ENCODE data around the gene LRRC75B.
"Not testable (repeated sequence)": the region's sequence is repeated elsewhere in the genome, so short reads cannot be mapped to it uniquely, and the experiment has no call there.

The LRRC75B gene

DNA sequence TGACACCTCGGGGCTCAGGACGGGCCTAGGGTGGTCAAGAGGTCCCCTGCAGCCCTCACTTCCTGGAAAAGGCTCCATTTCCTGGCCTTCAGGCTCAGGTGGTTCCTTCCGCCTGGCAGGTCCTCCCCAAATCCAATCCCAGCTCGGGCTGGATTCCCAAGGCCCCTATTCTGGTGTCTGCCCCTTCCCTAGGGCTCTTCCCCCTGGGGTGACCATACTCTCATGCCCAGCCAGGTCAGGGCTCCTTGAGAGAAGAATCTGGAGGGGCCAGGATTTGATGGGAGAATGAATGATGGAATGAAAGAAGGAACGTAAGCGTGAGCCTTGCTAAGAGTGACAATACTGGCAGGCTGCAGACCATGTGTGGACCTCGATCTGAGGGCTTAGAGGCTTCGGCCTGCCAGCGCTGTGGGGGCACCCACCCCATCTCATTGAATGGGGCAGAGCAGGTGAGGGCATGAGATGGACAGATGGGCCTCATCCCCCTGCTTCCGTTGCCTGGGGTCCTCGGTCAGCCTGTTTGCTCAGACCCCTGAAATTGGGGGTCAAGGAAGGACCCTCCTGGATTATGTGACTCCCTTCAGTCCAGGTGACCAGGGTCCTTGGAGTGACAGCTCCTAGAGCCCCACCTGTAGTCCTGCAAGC, 9.4 kb upstream of the LRRC75B start:
- not testable (repeated sequence) for H3K4me3 ChIP-seq (ENCODE audit: low read depth, low read length); H3K27ac ChIP-seq; H3K4me1 ChIP-seq; H3K4me2 ChIP-seq (ENCODE audit: low read length); H3K9ac ChIP-seq; H3K79me2 ChIP-seq; H3K9me3 ChIP-seq (ENCODE audit: control insufficient read depth, low read length); H3K36me3 ChIP-seq (ENCODE audit: control insufficient read depth, insufficient read depth, low read length); H3K27me3 ChIP-seq (ENCODE audit: control insufficient read depth, insufficient read depth, low read length); H2AFZ ChIP-seq

DNA sequence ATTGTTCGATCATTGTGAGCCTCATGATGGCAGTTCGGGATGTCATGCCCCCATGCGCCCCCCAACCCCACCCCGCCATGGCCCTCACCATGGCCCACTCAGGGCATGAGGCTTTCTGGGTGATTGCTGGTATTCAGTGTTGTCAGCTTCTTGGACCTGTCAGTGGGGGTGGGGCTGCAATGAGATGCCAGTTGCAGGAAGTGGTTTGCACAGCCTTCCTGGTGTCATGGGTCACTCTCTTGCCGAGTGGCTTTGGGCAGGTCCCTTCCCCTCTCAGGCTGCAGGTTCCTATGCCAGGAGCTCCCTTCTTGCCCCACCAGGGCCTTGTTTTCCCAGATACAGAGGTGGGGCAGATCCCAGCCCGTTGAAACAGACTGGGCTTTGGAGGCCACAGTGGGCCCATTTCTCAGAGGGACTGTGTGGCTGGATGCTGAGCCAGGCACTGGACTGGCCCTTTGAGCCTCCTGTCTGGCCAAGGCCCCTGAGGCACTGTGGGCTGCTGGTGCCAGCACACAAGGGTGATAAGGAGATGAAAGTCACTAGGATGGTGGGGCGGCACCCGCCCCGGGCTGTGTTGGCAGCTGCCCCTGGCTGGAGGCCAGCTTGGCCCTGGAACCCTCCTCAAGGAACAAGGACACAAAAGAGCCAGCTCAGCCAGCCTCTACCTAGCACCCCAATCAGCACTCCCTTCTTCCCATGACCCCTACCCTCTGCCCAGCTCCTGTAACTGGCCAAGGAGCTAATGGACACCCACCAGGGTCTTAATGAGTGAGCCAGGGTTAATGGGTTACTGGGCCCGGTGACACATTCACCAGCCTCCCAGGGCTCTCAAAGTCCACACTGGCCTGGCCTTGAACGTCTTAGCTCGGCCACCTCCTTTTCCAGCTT, 8.6 kb upstream of the LRRC75B start:
- H3K27me3 ChIP-seq (ENCODE audit: control insufficient read depth, insufficient read depth, low read length), result no peaks in the 10 kb centered on the region
- H3K4me3 ChIP-seq (ENCODE audit: low read depth, low read length), result no peak overlapping the region
- no peak overlapping the region for H3K27ac ChIP-seq
- H3K36me3 ChIP-seq (ENCODE audit: control insufficient read depth, insufficient read depth, low read length), result no peaks in the 10 kb centered on the region
- no peaks in the 10 kb centered on the region for H3K9me3 ChIP-seq (ENCODE audit: control insufficient read depth, low read length)
- no peak overlapping the region for H3K9ac ChIP-seq
- no peak overlapping the region for H3K4me2 ChIP-seq (ENCODE audit: low read length)
- no peak overlapping the region for H2AFZ ChIP-seq
- no peaks in the 10 kb centered on the region for H3K4me1 ChIP-seq
- TF ChIP-seq, protein P1, sequence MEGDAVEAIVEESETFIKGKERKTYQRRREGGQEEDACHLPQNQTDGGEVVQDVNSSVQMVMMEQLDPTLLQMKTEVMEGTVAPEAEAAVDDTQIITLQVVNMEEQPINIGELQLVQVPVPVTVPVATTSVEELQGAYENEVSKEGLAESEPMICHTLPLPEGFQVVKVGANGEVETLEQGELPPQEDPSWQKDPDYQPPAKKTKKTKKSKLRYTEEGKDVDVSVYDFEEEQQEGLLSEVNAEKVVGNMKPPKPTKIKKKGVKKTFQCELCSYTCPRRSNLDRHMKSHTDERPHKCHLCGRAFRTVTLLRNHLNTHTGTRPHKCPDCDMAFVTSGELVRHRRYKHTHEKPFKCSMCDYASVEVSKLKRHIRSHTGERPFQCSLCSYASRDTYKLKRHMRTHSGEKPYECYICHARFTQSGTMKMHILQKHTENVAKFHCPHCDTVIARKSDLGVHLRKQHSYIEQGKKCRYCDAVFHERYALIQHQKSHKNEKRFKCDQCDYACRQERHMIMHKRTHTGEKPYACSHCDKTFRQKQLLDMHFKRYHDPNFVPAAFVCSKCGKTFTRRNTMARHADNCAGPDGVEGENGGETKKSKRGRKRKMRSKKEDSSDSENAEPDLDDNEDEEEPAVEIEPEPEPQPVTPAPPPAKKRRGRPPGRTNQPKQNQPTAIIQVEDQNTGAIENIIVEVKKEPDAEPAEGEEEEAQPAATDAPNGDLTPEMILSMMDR (IDR thresholded peaks at IDR 0.05), result no peak
- H3K79me2 ChIP-seq, result no peaks in the 10 kb centered on the region

DNA sequence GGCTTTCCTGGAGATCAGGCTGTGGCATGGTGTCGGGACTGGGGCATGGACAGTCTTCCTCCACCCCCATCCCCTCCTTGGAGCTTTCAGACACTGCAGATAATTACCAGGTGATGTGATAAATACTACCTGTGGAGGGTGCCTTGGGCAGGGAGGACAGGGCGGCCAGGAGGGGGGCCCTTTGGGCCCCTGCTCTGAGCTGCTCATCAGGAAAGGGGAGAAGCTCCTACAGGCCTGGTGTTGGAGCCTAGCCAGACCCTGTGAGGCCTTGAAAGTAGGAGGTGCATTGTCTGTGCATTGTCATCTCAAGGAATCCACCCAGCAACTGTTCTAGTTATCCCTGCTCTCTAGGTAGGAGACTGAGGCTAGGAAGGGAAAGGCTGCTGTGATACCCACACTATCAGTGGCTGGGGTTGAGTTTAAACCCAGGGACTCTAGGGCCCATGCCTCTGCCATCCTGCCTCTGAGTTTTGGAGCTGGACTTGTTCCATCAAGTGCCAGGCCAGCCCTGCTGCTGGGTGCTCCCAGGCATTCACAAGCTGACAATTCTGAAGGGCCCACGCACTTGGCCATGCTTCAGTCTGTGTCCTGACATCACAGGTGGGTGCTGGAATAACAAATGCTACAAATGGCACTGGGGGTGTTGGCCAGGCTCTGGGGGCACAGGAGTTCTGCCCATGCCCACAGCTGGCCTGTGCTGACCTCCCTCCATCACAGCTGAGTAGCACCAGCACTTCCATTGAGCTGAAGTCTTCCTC, 7.3 kb upstream of the LRRC75B start:
- H3K4me3 ChIP-seq (ENCODE audit: low read depth, low read length); H3K79me2 ChIP-seq; H2AFZ ChIP-seq; H3K36me3 ChIP-seq (ENCODE audit: control insufficient read depth, insufficient read depth, low read length); H3K9me3 ChIP-seq (ENCODE audit: control insufficient read depth, low read length); H3K4me2 ChIP-seq (ENCODE audit: low read length); H3K4me1 ChIP-seq; H3K27me3 ChIP-seq (ENCODE audit: control insufficient read depth, insufficient read depth, low read length); H3K27ac ChIP-seq; H3K9ac ChIP-seq: not testable (repeated sequence)

DNA sequence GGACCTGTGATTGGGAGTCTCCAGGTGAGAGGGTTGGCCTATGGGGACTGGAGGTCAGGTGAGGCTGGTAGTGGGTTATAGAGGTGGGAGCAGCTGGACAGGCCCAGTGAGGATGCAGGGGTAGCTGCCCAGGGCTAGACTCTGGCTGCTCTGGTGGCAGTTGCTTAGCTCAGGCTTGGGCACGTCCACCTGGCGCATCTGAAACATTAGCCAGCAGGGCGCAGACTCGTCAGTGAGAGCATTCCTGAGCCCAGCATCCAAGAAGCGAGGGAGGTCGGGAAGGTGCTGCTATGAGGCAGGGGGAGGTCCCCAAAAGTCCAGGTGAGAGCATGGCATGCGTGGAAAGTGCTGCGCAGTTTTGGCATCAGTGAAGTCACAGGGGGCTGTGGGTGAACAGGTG, 6.6 kb upstream of the LRRC75B start:
- Histone ChIP-seq H3K36me3 (ENCODE audit: control insufficient read depth, insufficient read depth, low read length) (no peaks in the 10 kb centered on the region), H3K9ac (no peak overlapping the region), H3K27ac (no peak overlapping the region), H3K27me3 (ENCODE audit: control insufficient read depth, insufficient read depth, low read length) (no peaks in the 10 kb centered on the region), H3K4me2 (ENCODE audit: low read length) (no peak overlapping the region), H3K4me3 (ENCODE audit: low read depth, low read length) (no peak overlapping the region), H3K9me3 (ENCODE audit: control insufficient read depth, low read length) (no peaks in the 10 kb centered on the region), H3K79me2 (no peaks in the 10 kb centered on the region), H2AFZ (no peak overlapping the region), H3K4me1 (no peaks in the 10 kb centered on the region)
- TF ChIP-seq, protein P1 (IDR thresholded peaks at IDR 0.05), result no peak

DNA sequence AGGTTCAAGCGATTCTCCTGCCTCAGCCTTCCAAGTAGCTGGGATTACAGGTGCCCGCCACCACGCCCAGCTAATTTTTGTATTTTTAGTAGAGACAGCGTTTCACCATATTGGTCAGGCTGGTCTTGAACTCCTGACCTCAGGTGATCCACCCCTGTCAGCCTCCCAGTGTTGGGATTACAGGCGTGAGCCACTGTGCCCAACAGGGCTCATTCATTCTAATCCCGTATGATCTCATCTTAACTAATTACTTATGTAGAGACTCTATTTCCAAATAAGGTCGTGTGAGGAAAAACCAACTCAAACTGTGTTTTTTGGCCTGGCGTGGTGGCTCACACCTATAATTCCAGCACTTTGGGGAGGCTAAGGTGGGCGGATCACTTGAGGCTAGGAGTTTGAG, 4.2 kb upstream of the LRRC75B start:
- H3K4me1 ChIP-seq; H3K9ac ChIP-seq; H2AFZ ChIP-seq; H3K27me3 ChIP-seq (ENCODE audit: control insufficient read depth, insufficient read depth, low read length); H3K79me2 ChIP-seq; H3K36me3 ChIP-seq (ENCODE audit: control insufficient read depth, insufficient read depth, low read length); H3K4me2 ChIP-seq (ENCODE audit: low read length); H3K4me3 ChIP-seq (ENCODE audit: low read depth, low read length); H3K27ac ChIP-seq; H3K9me3 ChIP-seq (ENCODE audit: control insufficient read depth, low read length): not testable (repeated sequence)

DNA sequence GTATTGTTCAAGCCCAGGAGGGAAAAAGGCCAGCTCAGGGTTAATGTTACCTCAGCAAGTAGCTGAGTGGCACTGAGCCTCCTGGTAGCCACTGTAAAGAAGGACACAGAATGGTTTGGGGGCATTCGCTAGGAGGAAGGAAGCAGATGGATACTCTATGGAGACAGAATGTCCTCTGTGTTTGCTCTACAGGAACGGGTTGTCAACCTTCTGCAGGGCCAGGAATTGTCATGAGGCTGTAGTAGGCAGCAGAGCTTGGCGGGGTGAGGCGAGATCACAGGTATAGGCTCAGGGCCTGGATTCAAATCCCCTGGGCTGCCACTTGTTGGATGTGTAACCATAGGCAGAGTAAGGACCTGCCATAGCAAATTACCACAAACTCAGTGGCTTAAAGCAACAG, 3.0 kb upstream of the LRRC75B start:
- H3K9ac ChIP-seq, result no peak overlapping the region
- H3K27ac ChIP-seq, result no peak overlapping the region
- no peaks in the 10 kb centered on the region for H3K4me1 ChIP-seq
- H3K9me3 ChIP-seq (ENCODE audit: control insufficient read depth, low read length), result no peaks in the 10 kb centered on the region
- H3K4me3 ChIP-seq (ENCODE audit: low read depth, low read length), result no peak overlapping the region
- H3K4me2 ChIP-seq (ENCODE audit: low read length), result no peak overlapping the region
- H2AFZ ChIP-seq, result no peak overlapping the region
- no peaks in the 10 kb centered on the region for H3K36me3 ChIP-seq (ENCODE audit: control insufficient read depth, insufficient read depth, low read length)
- no peaks in the 10 kb centered on the region for H3K79me2 ChIP-seq
- no peaks in the 10 kb centered on the region for H3K27me3 ChIP-seq (ENCODE audit: control insufficient read depth, insufficient read depth, low read length)
- TF ChIP-seq, protein P1 (IDR thresholded peaks at IDR 0.05), result no peak

Measured in parathyroid adenoma (tissue), 2 donors.